HUES6 (cell line): ENCODE data around the gene RALGAPB.
"Not testable (repeated sequence)": the region's sequence is repeated elsewhere in the genome, so short reads cannot be mapped to it uniquely, and the experiment has no call there.

ENCODE experiments used
- H3K27ac ChIP-seq: 2 replicates; pipeline ENCODE4 v1.7.0; 2013; ENCODE audit warnings: low read depth, mild to moderate bottlenecking, low read length, inconsistent platforms
- H3K27me3 ChIP-seq: 2 replicates; pipeline ENCODE4 v1.6.1; 2013; ENCODE audit warnings: low read length; ENCODE audit not compliant: control insufficient read depth, insufficient read depth
- H3K36me3 ChIP-seq: 2 replicates; pipeline ENCODE4 v1.6.1; 2013; ENCODE audit warnings: low read length; ENCODE audit not compliant: control insufficient read depth, insufficient read depth
- H3K4me1 ChIP-seq: 2 replicates; pipeline ENCODE4 v1.6.1; 2013; ENCODE audit warnings: low read length; ENCODE audit not compliant: control insufficient read depth, insufficient read depth
- H3K4me3 ChIP-seq: 2 replicates; pipeline ENCODE4 v1.5.1; 2013; ENCODE audit warnings: low read depth, low read length
- H3K9ac ChIP-seq: one replicate; pipeline ENCODE4 v1.6.1; 2013; ENCODE audit warnings: mild to moderate bottlenecking, low read length
- H3K9me3 ChIP-seq: 2 replicates; pipeline ENCODE4 v1.6.1; 2013; ENCODE audit warnings: low read depth, low read length; ENCODE audit not compliant: control insufficient read depth, insufficient read depth

The RALGAPB gene

DNA sequence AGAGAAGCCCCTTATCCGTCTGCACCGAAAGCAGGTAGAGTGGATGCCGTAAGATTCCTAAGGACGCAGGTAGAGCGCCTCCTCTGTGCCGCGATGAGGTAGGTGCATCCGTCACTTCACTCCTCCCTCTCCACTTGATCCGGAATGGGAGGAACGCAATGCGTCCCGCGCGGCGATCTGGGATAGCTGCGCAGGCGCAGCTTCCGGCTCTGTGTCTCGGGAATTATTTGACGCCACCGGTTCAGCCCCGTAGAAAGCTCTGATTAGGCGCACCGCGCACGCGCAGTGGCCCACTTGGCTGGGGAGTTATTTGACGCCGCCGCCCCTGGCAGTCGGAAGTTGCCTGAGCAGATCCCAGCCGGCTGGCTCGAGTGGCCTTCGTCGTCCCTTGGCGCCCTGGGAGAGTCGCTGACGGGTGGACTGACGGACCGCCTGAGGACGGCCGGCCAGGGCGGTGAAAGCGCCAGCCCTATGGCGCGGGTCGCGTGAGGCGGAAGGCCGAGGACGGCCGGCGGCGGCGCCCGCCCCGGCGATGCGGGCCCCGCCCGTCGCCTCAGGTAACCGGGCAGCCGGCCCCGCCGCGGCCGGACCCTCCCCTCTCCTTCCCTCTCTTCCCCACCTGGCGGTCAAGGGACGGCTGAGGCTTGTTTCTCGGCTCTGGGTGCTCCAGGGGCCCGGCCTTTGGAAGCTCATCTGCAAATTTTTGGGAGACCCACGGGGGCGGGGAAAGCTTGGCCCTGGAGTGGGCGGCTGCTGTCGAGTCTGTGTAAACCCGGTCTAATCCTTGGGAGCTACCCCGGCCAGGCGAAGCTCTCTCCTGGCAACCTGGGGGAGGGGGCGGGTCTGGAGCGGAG is at the start of gene RALGAPB:
RALGAPB (plus strand) TSS at position 331 of the 854 bp plus-strand sequence. CDS start 15,590 bp downstream, outside the sequence.
- no peaks in the 10 kb centered on the region for H3K27me3 ChIP-seq
- no peaks in the 10 kb centered on the region for H3K9me3 ChIP-seq
- peak within 1 kb of the TSS; percentile 33; the same call in 1 of the 2 replicates for H3K27ac ChIP-seq
- no peaks in the 10 kb centered on the region for H3K36me3 ChIP-seq
- H3K9ac ChIP-seq, result peak within 1 kb of the TSS; percentile 80
- H3K4me3 ChIP-seq, result peak within 1 kb of the TSS; percentile 98
- H3K4me1 ChIP-seq, result peaks cover 8% of the 10 kb centered on the region

DNA sequence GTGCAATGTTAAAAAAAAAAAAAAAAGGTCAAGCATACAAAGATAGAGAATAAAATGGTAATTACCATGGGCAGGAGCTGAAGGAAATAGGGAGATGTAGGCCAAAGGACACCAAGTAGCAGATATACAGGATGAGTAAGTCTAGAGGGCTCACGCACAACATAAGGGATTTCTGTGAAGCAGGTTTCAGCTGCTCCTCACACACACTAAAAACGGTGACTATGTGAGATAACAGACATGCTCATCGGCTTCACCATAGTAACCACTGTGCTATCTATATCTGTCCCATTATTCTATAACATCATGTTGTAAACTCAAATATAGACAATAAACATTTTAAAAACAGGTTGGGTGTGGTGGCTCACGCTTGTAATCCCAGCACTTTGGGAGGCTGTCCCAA is 49.1 kb upstream of the RALGAPB start:
- Histone ChIP-seq H3K4me3 (no peak overlapping the region), H3K9ac (no peak overlapping the region), H3K36me3 (peaks cover 99% of the 10 kb centered on the region), H3K9me3 (no peaks in the 10 kb centered on the region), H3K4me1 (no peaks in the 10 kb centered on the region; the same call in 1 of the 2 replicates), H3K27ac (no peak overlapping the region), H3K27me3 (no peaks in the 10 kb centered on the region)

DNA sequence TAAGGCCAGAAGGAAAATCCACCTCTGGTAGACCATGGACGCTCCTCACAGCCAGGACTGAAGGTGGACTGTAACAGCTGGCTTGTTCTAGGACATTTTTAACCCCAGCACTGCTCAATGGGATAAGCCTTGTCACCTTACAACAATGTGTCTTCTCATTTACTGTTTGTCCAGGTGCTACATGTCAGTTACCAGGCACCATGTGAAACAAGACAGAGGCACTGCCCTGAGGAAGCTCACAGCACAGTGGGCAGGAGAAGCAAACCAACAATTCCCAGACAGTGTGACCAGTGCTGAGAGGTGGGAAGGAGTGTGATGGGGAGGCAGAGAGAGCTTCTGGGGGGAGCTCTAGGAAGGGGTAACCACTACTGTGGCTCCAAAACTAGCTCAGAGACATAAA is 48.2 kb upstream of the RALGAPB start:
- no peaks in the 10 kb centered on the region; the same call in 1 of the 2 replicates for H3K4me1 ChIP-seq

DNA sequence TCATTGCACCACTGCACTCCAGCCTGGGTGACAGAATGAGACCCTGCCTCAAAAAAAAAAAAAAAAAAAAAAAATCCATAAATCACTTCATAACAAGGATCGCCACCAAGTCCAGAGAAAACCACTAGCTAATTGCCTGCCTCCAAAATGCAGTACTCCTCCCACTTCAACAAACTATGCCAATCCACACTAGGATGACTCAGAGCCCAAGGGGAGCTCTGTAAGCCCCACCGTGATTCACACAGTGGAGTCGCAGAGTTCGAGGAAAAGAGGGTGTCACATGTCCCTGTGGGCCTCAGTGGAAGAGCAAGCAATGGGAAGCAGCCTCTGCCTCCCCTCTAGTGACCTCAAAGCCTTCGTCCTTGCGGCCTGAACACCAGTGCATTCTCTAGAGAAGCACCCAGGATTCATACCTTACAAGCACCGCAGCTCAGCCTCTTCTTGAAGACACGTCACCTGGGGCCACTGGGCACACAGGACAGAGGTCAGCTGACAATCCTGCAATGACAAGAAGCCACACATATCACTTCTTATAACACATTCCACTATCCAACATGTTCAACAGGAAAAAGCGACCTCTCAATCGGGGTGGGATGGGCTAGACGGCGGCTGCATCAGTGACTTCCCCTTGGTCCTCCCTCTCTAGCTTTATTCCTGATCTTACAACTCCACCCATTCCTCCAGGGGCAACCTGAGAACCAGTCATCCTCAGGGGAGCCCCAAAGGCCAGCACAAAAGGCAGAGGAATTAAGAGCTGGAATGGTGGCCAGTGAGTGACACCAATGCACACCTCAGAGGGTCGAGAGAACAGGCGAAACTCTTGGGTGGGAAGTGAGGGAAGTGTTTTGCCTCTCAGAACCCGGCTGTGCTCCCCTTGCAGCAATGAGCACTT is 46.4 kb upstream of the RALGAPB start:
- H3K36me3 ChIP-seq, result peaks cover 97% of the 10 kb centered on the region
- H3K27me3 ChIP-seq, result no peaks in the 10 kb centered on the region
- no peaks in the 10 kb centered on the region; the same call in 1 of the 2 replicates for H3K4me1 ChIP-seq
- no peaks in the 10 kb centered on the region for H3K9me3 ChIP-seq
- H3K4me3 ChIP-seq, result no peak overlapping the region
- H3K9ac ChIP-seq, result no peak overlapping the region
- H3K27ac ChIP-seq, result no peak overlapping the region

More for the DNA sequence above, 48.2 kb upstream of the RALGAPB start:
- H3K4me3 ChIP-seq, result no peak overlapping the region
- peaks cover 99% of the 10 kb centered on the region for H3K36me3 ChIP-seq
- H3K27ac ChIP-seq, result no peak overlapping the region
- H3K9ac ChIP-seq, result no peak overlapping the region
- no peaks in the 10 kb centered on the region for H3K27me3 ChIP-seq
- no peaks in the 10 kb centered on the region for H3K9me3 ChIP-seq

DNA sequence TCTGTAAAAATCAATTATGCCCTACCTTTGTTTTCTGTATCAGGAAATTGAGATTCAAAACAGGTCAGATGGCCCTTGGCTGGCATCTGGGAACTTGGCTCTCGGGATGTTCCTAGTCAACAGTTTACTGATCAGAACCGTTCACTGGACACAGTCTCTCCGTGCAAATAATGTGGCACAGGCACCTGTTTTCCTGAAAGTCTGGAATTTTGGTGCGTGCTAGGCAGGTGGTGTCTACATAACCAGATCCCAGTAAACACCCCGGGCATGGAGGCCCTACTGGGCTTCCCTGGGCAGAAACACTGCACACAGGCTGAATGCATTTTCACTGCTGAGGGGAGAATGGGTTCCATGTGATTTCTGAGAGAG is 45.0 kb upstream of the RALGAPB start:
- Histone ChIP-seq H3K27me3 (no peaks in the 10 kb centered on the region), H3K4me3 (no peak overlapping the region), H3K27ac (no peak overlapping the region), H3K9me3 (no peaks in the 10 kb centered on the region), H3K9ac (no peak overlapping the region), H3K36me3 (peaks cover 97% of the 10 kb centered on the region), H3K4me1 (peaks cover 4% of the 10 kb centered on the region; the same call in 1 of the 2 replicates)

DNA sequence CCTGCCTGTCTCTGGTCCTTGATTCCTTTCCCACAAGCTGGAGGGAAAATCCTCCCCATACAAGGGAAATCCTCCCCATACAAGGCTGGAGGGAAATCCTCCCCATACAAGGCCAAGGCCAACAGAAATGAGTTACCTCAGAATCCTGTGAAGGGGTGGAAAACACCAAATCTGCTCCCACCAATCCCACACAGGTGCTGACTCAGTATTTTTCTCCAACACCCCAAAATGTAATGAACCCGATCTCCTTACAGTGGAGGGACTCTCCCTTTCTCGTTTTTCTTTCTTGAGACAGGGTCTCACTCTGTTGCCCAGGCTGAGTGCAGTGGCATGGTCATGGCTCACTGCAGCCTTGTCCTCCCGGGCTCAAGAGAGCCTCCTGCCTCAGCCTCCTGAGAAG is 43.8 kb upstream of the RALGAPB start:
- Histone ChIP-seq H3K36me3 (peaks cover 98% of the 10 kb centered on the region), H3K4me3 (no peak overlapping the region), H3K27ac (no peak overlapping the region), H3K4me1 (peaks cover 8% of the 10 kb centered on the region), H3K9me3 (no peaks in the 10 kb centered on the region), H3K9ac (peak overlapping the region; percentile 4), H3K27me3 (no peaks in the 10 kb centered on the region)

DNA sequence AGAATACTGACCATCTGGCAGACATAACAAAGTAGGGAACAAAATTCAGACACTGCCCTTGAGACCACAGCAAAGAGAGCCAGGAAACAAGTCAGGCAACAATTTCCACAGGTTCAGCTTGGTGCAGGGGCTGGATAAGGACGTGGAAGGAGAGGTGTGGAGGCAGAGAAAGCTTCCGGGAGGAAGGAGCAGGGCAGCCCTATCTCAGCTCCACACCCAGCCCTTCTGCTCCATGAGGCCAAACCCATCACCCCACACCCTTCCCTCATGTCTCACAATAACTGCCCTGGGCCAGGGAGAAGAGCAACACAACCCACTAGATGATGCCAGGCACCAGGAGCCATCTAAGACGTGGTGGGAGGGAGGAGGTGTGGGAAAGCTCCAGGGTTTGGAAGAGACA is 43.3 kb upstream of the RALGAPB start:
- peaks cover 8% of the 10 kb centered on the region for H3K4me1 ChIP-seq
- H3K27me3 ChIP-seq, result no peaks in the 10 kb centered on the region
- H3K9ac ChIP-seq, result no peak overlapping the region
- no peak overlapping the region for H3K4me3 ChIP-seq
- H3K36me3 ChIP-seq, result peaks cover 98% of the 10 kb centered on the region
- H3K9me3 ChIP-seq, result no peaks in the 10 kb centered on the region
- no peak overlapping the region for H3K27ac ChIP-seq

DNA sequence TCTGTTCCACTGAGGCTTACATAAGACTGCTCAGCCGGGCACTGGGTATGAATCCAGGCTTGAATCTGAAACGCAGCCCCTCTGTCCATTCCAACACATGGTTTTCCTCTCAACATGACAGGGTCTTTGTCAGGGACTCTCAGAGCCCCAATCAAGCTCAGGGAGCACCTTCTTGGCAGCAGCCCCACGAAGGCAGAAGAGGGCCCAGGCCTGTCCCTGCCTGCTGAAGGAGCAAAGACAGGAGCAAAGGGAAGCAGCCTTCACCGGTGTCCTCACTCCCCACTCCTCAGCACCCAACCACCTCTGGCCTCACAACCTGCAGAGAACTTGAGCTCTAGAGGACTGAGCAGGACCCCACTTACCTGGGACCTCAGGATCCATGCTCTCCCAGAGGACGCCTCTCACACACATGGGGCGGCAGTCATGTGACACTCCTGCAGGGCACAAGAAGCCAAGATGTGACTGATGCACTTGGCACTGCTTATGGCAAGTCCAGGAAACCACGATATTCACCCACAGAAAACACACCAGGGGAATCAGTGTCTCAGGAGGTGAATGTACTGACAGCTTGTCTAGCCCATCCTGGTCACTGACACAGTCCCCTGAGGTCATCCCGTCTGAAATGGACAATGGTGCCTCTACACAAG is 41.8 kb upstream of the RALGAPB start:
- Histone ChIP-seq H3K27ac (no peak overlapping the region), H3K36me3 (peaks cover 87% of the 10 kb centered on the region), H3K9me3 (no peaks in the 10 kb centered on the region), H3K27me3 (no peaks in the 10 kb centered on the region), H3K4me1 (peaks cover 8% of the 10 kb centered on the region), H3K9ac (no peak overlapping the region), H3K4me3 (no peak overlapping the region)

DNA sequence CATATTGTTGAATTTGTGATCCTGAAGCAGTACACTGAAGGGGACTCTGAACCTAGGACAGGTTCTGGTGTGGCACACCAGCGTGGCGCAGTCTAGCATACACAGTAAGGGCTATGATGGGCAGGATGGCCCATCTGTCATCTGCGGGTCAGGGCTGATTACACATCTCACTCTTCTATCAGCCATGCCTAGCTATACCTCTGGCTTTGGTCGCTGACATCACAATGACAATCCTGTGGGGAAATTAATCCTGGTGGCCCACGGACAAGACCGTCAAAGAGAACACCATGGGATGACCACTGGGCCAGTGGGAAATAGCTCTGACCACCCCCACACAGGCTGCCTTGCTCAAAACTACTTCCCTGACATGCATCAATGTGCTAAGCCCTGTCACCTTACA is 40.4 kb upstream of the RALGAPB start:
- Histone ChIP-seq H3K9ac (no peak overlapping the region), H3K4me1 (peaks cover 8% of the 10 kb centered on the region), H3K36me3 (peaks cover 72% of the 10 kb centered on the region), H3K9me3 (no peaks in the 10 kb centered on the region), H3K4me3 (peak overlapping the region; percentile 84; the same call in 1 of the 2 replicates), H3K27ac (no peak overlapping the region), H3K27me3 (no peaks in the 10 kb centered on the region)

DNA sequence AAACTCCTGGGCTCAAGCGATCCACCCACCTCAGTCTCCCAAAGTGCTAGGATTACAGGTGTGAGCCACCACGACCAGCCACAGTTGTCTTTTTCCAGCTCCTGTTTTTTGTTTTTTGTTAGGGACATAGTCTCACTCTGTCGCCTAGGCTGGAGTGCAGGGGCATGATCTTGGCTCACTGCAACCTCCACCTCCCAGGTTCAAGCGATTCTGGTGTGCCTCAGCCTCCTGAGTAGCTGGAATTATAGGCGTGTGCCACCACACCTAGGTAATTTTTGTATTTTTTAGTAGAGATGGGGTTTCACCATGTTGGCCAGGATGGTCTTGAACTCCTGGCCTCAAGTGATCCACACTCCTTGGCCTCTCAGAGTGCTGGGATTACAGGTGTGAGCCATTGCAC is 39.8 kb upstream of the RALGAPB start:
- H3K9me3 ChIP-seq, H3K27ac ChIP-seq, H3K27me3 ChIP-seq, H3K9ac ChIP-seq, H3K4me1 ChIP-seq: not testable (repeated sequence)
- Histone ChIP-seq H3K36me3 (peaks cover 66% of the 10 kb centered on the region), H3K4me3 (peak overlapping the region; percentile 84; the same call in 1 of the 2 replicates)
